Fibroblast of skin of left quadriceps (primary cell): ENCODE data around the gene ALAS1.
A peak's percentile ranks its signal among the peaks of the same experiment; 100 is the strongest.
"Not testable (repeated sequence)": the region's sequence is repeated elsewhere in the genome, so short reads cannot be mapped to it uniquely, and the experiment has no call there.

Experiments
- DNase-seq, 2 experiments: peaks; one replicate each; pipeline ENCODE4 v3.0.0-alpha.2; 2013; ENCODE audit warnings: low read depth in 2 of 2

Gene ALAS1

GRCh38 chr3:52176951-52177700 lies 20.8 kb upstream of the ALAS1 start:
- no peak for DNase-seq

- DNase-seq, result no peak
Observed at GRCh38 chr3:52177701-52178042, 20.3 kb upstream of the ALAS1 start.

GRCh38 chr3:52178126-52178525 lies 19.8 kb upstream of the ALAS1 start:
- DNase-seq, result not testable (repeated sequence)

- no peak for DNase-seq
Observed at GRCh38 chr3:52178537-52178936, 19.4 kb upstream of the ALAS1 start.

- DNase-seq, result no peak
Observed at GRCh38 chr3:52181543-52181942, 16.4 kb upstream of the ALAS1 start.

- no peak for DNase-seq
Observed at GRCh38 chr3:52182196-52182595, 15.8 kb upstream of the ALAS1 start.

- no peak for DNase-seq
Observed at GRCh38 chr3:52182691-52183090, 15.3 kb upstream of the ALAS1 start.

GRCh38 chr3:52183786-52184445 lies 14.0 kb upstream of the ALAS1 start:
- DNase-seq, result no peak

- no peak for DNase-seq
Observed at GRCh38 chr3:52184690-52185089, 13.3 kb upstream of the ALAS1 start.

- no peak for DNase-seq
Observed at GRCh38 chr3:52185311-52185710, 12.6 kb upstream of the ALAS1 start.

- no peak for DNase-seq
Observed at GRCh38 chr3:52185837-52186236, 12.1 kb upstream of the ALAS1 start.

- no peak for DNase-seq
Observed at GRCh38 chr3:52186729-52187128, 11.2 kb upstream of the ALAS1 start.

- DNase-seq, result no peak
Observed at GRCh38 chr3:52188556-52188955, 9.4 kb upstream of the ALAS1 start.

GRCh38 chr3:52190294-52191074 lies 7.5 kb upstream of the ALAS1 start:
- DNase-seq, result no peak

GRCh38 chr3:52191663-52192062 lies 6.3 kb upstream of the ALAS1 start:
- no peak for DNase-seq

- no peak for DNase-seq
Observed at GRCh38 chr3:52193065-52193464, 4.9 kb upstream of the ALAS1 start.

- DNase-seq, result no peak
Observed at GRCh38 chr3:52194485-52195290, 3.3 kb upstream of the ALAS1 start.

GRCh38 chr3:52195291-52195597 lies 2.7 kb upstream of the ALAS1 start:
- DNase-seq, result no peak

GRCh38 chr3:52195823-52196331 lies 2.1 kb upstream of the ALAS1 start:
- peak in 1 of 2 experiments; percentile 30 for DNase-seq

GRCh38 chr3:52196977-52197376 lies 983 bp upstream of the ALAS1 start:
- DNase-seq, result no peak

- DNase-seq, result no peak
Observed at GRCh38 chr3:52197499-52197841, 490 bp upstream of the ALAS1 start.
